HepG2 (cell line): ENCODE data around the gene MTHFD1L. TPM values are rescaled to one million over a fixed set of nuclear protein-coding genes. Genes with fewer than 3 reads are reported as not detected.

Experiments used
- CBX1 ChIP-seq: IDR thresholded peaks from one replicate; pipeline ENCODE4 v1.6.1; 2016; ENCODE audit warnings: antibody characterized with exemption, low read depth
- FIP1L1 ChIP-seq: fragments of 200-400 bp; formaldehyde crosslinking; IDR thresholded peaks from 2 replicates; pipeline ENCODE4 v1.6.1; 2018; ENCODE audit warnings: low read depth, mild to moderate bottlenecking, low read length, moderate library complexity, borderline replicate concordance; ENCODE audit not compliant: insufficient read depth
- GMEB1 ChIP-seq: sonication (generic); formaldehyde crosslinking; IDR thresholded peaks from 2 replicates; pipeline ENCODE4 v1.5.1; 2020; ENCODE audit warnings: missing genetic modification reagents, mild to moderate bottlenecking, borderline replicate concordance
- MAZ ChIP-seq, 2 experiments: sonication (generic) in 1 of 2; formaldehyde crosslinking in 1 of 2; IDR thresholded peaks; 2 replicates each; pipeline versions ENCODE4 v1.5.0 to v1.6.1; 2012 to 2020; ENCODE audit warnings: low read depth in 2 of 2, mild to moderate bottlenecking in 2 of 2, borderline replicate concordance in 1 of 2, improper control_type of control experiment in 1 of 2, low read length in 1 of 2, missing genetic modification reagents in 1 of 2, moderate library complexity in 1 of 2
- MIER3 ChIP-seq: IDR thresholded peaks from 2 replicates; pipeline ENCODE4 v1.6.1; 2016; ENCODE audit warnings: missing compliant biosample characterization, borderline replicate concordance
- NR1H2 ChIP-seq: sonication (generic); formaldehyde crosslinking; IDR thresholded peaks from 2 replicates; pipeline ENCODE4 v1.8.1; 2022; ENCODE audit warnings: low read depth, missing genetic modification reagents, borderline replicate concordance
- PRMT3 ChIP-seq: sonication (generic); formaldehyde crosslinking; IDR thresholded peaks from 2 replicates; pipeline ENCODE4 v1.8.1; 2022; ENCODE audit warnings: low read depth, mild to moderate bottlenecking, moderate library complexity, missing genetic modification reagents, borderline replicate concordance
- RAD51 ChIP-seq: fragments of 450-650 bp; IDR thresholded peaks from 2 replicates; pipeline ENCODE4 v1.6.1; 2016; ENCODE audit warnings: borderline replicate concordance
- SMAD9 ChIP-seq: sonication (generic); formaldehyde crosslinking; IDR thresholded peaks from 2 replicates; pipeline ENCODE4 v1.5.1; 2020; ENCODE audit warnings: mild to moderate bottlenecking, missing genetic modification reagents
- STAT5B ChIP-seq: sonication (generic); formaldehyde crosslinking; IDR thresholded peaks from 2 replicates; pipeline ENCODE4 v1.4.0; 2020; ENCODE audit warnings: missing genetic modification reagents
- TBX3 ChIP-seq: fragments of 450-650 bp; IDR thresholded peaks from 2 replicates; pipeline ENCODE4 v1.6.1; 2017; ENCODE audit warnings: antibody characterized with exemption, mild to moderate bottlenecking, inconsistent platforms, borderline replicate concordance
- THAP11 ChIP-seq: IDR thresholded peaks from 2 replicates; pipeline ENCODE4 v1.6.1; 2016; ENCODE audit warnings: missing biosample characterization, missing genetic modification reagents
- TRIM22 ChIP-seq: fragments of 450-650 bp; IDR thresholded peaks from 2 replicates; pipeline ENCODE4 v1.6.1; 2017
- TRIM24 ChIP-seq: sonication (generic); formaldehyde crosslinking; IDR thresholded peaks from 2 replicates; pipeline ENCODE4 v1.8.0; 2022; ENCODE audit warnings: mild to moderate bottlenecking, missing genetic modification reagents
- ZFY ChIP-seq: sonication (generic); formaldehyde crosslinking; IDR thresholded peaks from 2 replicates; pipeline ENCODE4 v1.4.0; 2020; ENCODE audit warnings: missing genetic modification reagents
- ZIK1 ChIP-seq: sonication (generic); formaldehyde crosslinking; IDR thresholded peaks from 2 replicates; pipeline ENCODE4 v1.5.0; 2020; ENCODE audit warnings: mild to moderate bottlenecking, low read depth, missing genetic modification reagents, borderline replicate concordance
- ZNF280B ChIP-seq: sonication (generic); formaldehyde crosslinking; IDR thresholded peaks from 2 replicates; pipeline ENCODE4 v1.5.0; 2020; ENCODE audit warnings: missing genetic modification reagents, mild to moderate bottlenecking, borderline replicate concordance
- ZNF639 ChIP-seq: conservative IDR thresholded peaks from 2 replicates; pipeline ENCODE4 v1.6.1; 2018; ENCODE audit warnings: missing genetic modification reagents
- ZNF644 ChIP-seq: IDR thresholded peaks from 2 replicates; pipeline ENCODE4 v1.6.1; 2016; ENCODE audit warnings: low read depth
- ZNF782 ChIP-seq: sonication (generic); formaldehyde crosslinking; IDR thresholded peaks from 2 replicates; pipeline ENCODE4 v1.4.0; 2020; ENCODE audit warnings: missing genetic modification reagents, mild to moderate bottlenecking, borderline replicate concordance
- ZNF839 ChIP-seq: sonication (generic); formaldehyde crosslinking; IDR thresholded peaks from 2 replicates; pipeline ENCODE4 v1.4.0; 2020; ENCODE audit warnings: missing genetic modification reagents, mild to moderate bottlenecking, borderline replicate concordance
- ZNF878 ChIP-seq: sonication (generic); formaldehyde crosslinking; IDR thresholded peaks from 2 replicates; pipeline ENCODE4 v1.8.1; 2023; ENCODE audit warnings: mild to moderate bottlenecking, missing genetic modification reagents, moderate library complexity
- ZSCAN12 ChIP-seq: sonication (generic); formaldehyde crosslinking; IDR thresholded peaks from 2 replicates; pipeline ENCODE4 v1.9.0; 2021; ENCODE audit warnings: mild to moderate bottlenecking, missing genetic modification reagents
- polyA plus RNA-seq, 8 experiments: library from polyadenylated mRNA; depleted of rRNA in 3 of 8; stranded (reverse) in 7 of 8; unstranded in 1 of 8; fragments of >200 nt; fragmentation: Illumina TruSeq in 4 of 8; extraction: Trizol in 4 of 8; gene quantifications; 2 replicates each; pipeline versions ENCODE4 v1.2.1 to v1.2.3, GENCODE V29; 2011 to 2016; ENCODE audit warnings: low read depth in 4 of 8, missing spikeins in 1 of 8, mixed read lengths in 1 of 8; ENCODE audit not compliant: insufficient read depth in 1 of 8
- total RNA-seq, 5 experiments: library from RNA; depleted of rRNA; stranded (reverse); fragments of >200 nt; fragmentation: Illumina TruSeq; extraction: Trizol; gene quantifications; 2 replicates each; pipeline ENCODE4 v1.2.3, GENCODE V29; 2016; ENCODE audit warnings: low read depth in 1 of 5

MTHFD1L gene
- total and polyA plus RNA-seq, 2 of the 13 experiments (the other 11 are each of a cell fraction or from before 2014, with no cell fraction given), result 24.0 to 39.6 TPM

GRCh38 chr6:150878347-150879213, 13.1 kb downstream of the MTHFD1L start (continued):
- peak; percentile 70 for TF ChIP-seq CBX1
- TF ChIP-seq MIER3 (CRISPR knock-in tag), result no peak
- no peak for TF ChIP-seq ZNF639 (CRISPR knock-in tag)
- no peak; the same call in 1 of the 2 replicates for TF ChIP-seq GMEB1 (CRISPR knock-in tag)
- no peak for TF ChIP-seq STAT5B (CRISPR knock-in tag)
- TF ChIP-seq THAP11 (CRISPR knock-in tag), result peak; percentile 95
- TF ChIP-seq ZNF878 (CRISPR knock-in tag), result no peak
- 0 out of 2 replicates have a peak, but pooled peaks have one; percentile 39 for TF ChIP-seq ZNF280B (CRISPR knock-in tag)
- no peak for TF ChIP-seq ZNF782 (CRISPR knock-in tag)
- no peak for TF ChIP-seq TRIM22
- no peak for TF ChIP-seq ZIK1
- no peak for TF ChIP-seq MAZ (IDR thresholded peaks at IDR 0.05; ENCODE audit: borderline replicate concordance, low read depth, low read length)
- TF ChIP-seq MAZ (CRISPR knock-in tag; IDR thresholded peaks at IDR 0.05; ENCODE audit: low read depth), result no peak
- no peak for TF ChIP-seq ZSCAN12 (CRISPR knock-in tag)
- no peak for TF ChIP-seq RAD51
- no peak for TF ChIP-seq TRIM24 (CRISPR knock-in tag)
- no peak for TF ChIP-seq FIP1L1
- TF ChIP-seq ZFY (CRISPR knock-in tag), result no peak; the same call in 1 of the 2 replicates
- TF ChIP-seq SMAD9, result no peak
- no peak for TF ChIP-seq NR1H2
- TF ChIP-seq ZNF839, result no peak
- no peak; the same call in 1 of the 2 replicates for TF ChIP-seq ZNF644 (CRISPR knock-in tag)
- no peak for TF ChIP-seq PRMT3 (CRISPR knock-in tag)
- peak; percentile 40; the same call in 1 of the 2 replicates for TF ChIP-seq TBX3
